Neural cell (in vitro differentiated cells): ENCODE results near the gene COL24A1. TPM values are rescaled to one million over a fixed set of nuclear protein-coding genes. Genes with fewer than 3 reads are reported as not detected.

Experiments
- H2AFZ ChIP-seq: fragments of 200-600, 300-800 bp; sonication (generic), shearing (Covaris generic); 2 replicates; pipeline ENCODE4 v1.6.0; 2014; ENCODE audit warnings: low read depth, mild to moderate bottlenecking, antibody characterized with exemption, low read length, moderate library complexity
- H3F3A ChIP-seq: fragments of 200-600 bp; shearing (Covaris generic); 2 replicates; pipeline ENCODE4 v1.6.1; 2016; ENCODE audit warnings: mild to moderate bottlenecking, moderate library complexity, mixed read lengths, antibody characterized with exemption, low read length; ENCODE audit not compliant: insufficient read depth, poor library complexity, severe bottlenecking
- H3K27ac ChIP-seq: fragments of 200-600, 300-800 bp; sonication (generic), shearing (Covaris generic); 2 replicates; pipeline ENCODE4 v1.5.1; 2014; ENCODE audit warnings: mild to moderate bottlenecking, low read length, moderate library complexity
- H3K27me3 ChIP-seq: fragments of 300-800, 200-600 bp; sonication (generic), shearing (Covaris generic); 2 replicates; pipeline ENCODE4 v1.6.0; 2014; ENCODE audit warnings: mild to moderate bottlenecking, low read depth, low read length, moderate library complexity; ENCODE audit not compliant: insufficient read depth
- H3K36me3 ChIP-seq: fragments of 300-800, 200-600 bp; sonication (generic), shearing (Covaris generic); 2 replicates; pipeline ENCODE4 v1.5.1; 2014; ENCODE audit warnings: mild to moderate bottlenecking, antibody characterized with exemption, low read length, moderate library complexity; ENCODE audit not compliant: insufficient read depth
- H3K4me2 ChIP-seq: fragments of 300-800, 200-600 bp; sonication (generic), shearing (Covaris generic); 2 replicates; pipeline ENCODE4 v1.6.0; 2014; ENCODE audit warnings: mild to moderate bottlenecking, low read length
- H3K4me3 ChIP-seq: fragments of 300-800, 200-600 bp; sonication (generic), shearing (Covaris generic); 2 replicates; pipeline ENCODE4 v1.5.1; 2014; ENCODE audit warnings: mild to moderate bottlenecking, low read length, moderate library complexity
- H3K79me2 ChIP-seq: fragments of 200-600 bp; shearing (Covaris generic); replicated peaks from 2 replicates; pipeline ENCODE4 v1.6.0; 2014; ENCODE audit warnings: mild to moderate bottlenecking, low read length, moderate library complexity; ENCODE audit not compliant: insufficient read depth
- H3K9ac ChIP-seq: fragments of 300-800, 200-600 bp; sonication (generic), shearing (Covaris generic); 2 replicates; pipeline ENCODE4 v1.6.1; 2016; ENCODE audit warnings: mild to moderate bottlenecking, low read length, mixed read lengths
- H3K9me2 ChIP-seq: fragments of 200-600 bp; shearing (Covaris generic); 2 replicates; pipeline ENCODE4 v1.6.1; 2016; ENCODE audit warnings: mild to moderate bottlenecking, low read length, mixed read lengths; ENCODE audit not compliant: insufficient read depth
- H3K9me3 ChIP-seq: fragments of 200-600, 300-800 bp; sonication (generic), shearing (Covaris generic); 2 replicates; pipeline ENCODE4 v1.6.1; 2016; ENCODE audit warnings: mild to moderate bottlenecking, mixed run types, low read length, moderate library complexity, mixed read lengths
- H4K20me1 ChIP-seq: fragments of 200-600 bp; shearing (Covaris generic); 2 replicates; pipeline ENCODE4 v1.6.1; 2016; ENCODE audit warnings: mild to moderate bottlenecking, mixed run types; ENCODE audit not compliant: insufficient read depth
- EP300 ChIP-seq: fragments of 450-650 bp; conservative IDR thresholded peaks from 2 replicates; pipeline ENCODE4 v1.6.1; 2014; ENCODE audit warnings: antibody characterized with exemption, mild to moderate bottlenecking, moderate library complexity; ENCODE audit not compliant: poor library complexity, severe bottlenecking
- EZH2 ChIP-seq: fragments of 200-600, 300-800 bp; shearing (Covaris generic), sonication (generic); IDR thresholded peaks from 2 replicates; pipeline ENCODE4 v1.6.1; 2014; ENCODE audit warnings: antibody characterized with exemption, low read length, borderline replicate concordance, mild to moderate bottlenecking; ENCODE audit not compliant: insufficient read depth, poor library complexity, severe bottlenecking
- MXI1 ChIP-seq: fragments of 450-650 bp; conservative IDR thresholded peaks from 2 replicates; pipeline ENCODE4 v1.6.1; 2014; ENCODE audit warnings: antibody characterized with exemption, mild to moderate bottlenecking; ENCODE audit not compliant: poor library complexity, severe bottlenecking
- POLR2AphosphoS5 ChIP-seq: IDR thresholded peaks from 2 replicates; pipeline ENCODE4 v1.6.1; 2012
- RAD21 ChIP-seq: fragments of 450-650 bp; conservative IDR thresholded peaks from 2 replicates; pipeline ENCODE4 v1.6.1; 2014; ENCODE audit warnings: antibody characterized with exemption, mild to moderate bottlenecking, moderate library complexity
- SMC3 ChIP-seq: fragments of 450-650 bp; conservative IDR thresholded peaks from 2 replicates; pipeline ENCODE4 v1.6.1; 2014; ENCODE audit warnings: antibody characterized with exemption, mild to moderate bottlenecking, moderate library complexity; ENCODE audit not compliant: poor library complexity
- TAF1 ChIP-seq: IDR thresholded peaks from 2 replicates; pipeline ENCODE4 v1.6.1; 2012; ENCODE audit warnings: low read depth
- polyA plus RNA-seq: library from polyadenylated mRNA; depleted of rRNA; stranded (reverse); fragments of >200 nt; gene quantifications from 2 replicates; pipeline ENCODE4 v1.2.3, GENCODE V29; 2014
- TF ChIP-seq, protein P1 (sequence below): fragments of 450-650 bp; IDR thresholded peaks from 2 replicates; pipeline ENCODE4 v1.5.1; 2014; ENCODE audit warnings: antibody characterized with exemption, mild to moderate bottlenecking, moderate library complexity; ENCODE audit not compliant: poor library complexity, severe bottlenecking
- TF ChIP-seq, protein P2 (sequence below): IDR thresholded peaks from 2 replicates; pipeline ENCODE4 v1.6.1; 2012; ENCODE audit warnings: borderline replicate concordance

Gene COL24A1
- polyA plus RNA-seq, 1 donor from 2014 or later: 0.19 TPM

DNA sequence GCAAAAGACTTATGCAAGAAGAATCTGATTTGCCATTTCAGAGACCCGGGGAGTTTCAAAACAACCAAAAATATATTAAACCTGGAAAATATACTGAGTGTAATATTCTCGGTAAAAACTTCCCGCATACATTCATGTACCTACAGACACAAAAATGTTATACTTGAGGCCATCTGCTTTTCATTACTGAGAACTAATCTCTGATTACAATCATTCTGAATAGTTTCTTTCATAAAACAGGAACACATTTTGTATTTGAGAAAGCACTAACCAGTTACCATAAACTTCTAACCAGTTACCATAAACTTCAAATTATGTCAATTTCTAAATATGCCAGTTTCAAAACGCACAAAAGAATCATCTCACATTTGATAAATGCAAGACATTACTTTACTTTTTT, 456.1 kb downstream of the COL24A1 start:
- no peaks in the 10 kb centered on the region for H3K9me3 ChIP-seq
- TF ChIP-seq EP300: no peak
- no peak for TF ChIP-seq MXI1
- TF ChIP-seq, protein P1, sequence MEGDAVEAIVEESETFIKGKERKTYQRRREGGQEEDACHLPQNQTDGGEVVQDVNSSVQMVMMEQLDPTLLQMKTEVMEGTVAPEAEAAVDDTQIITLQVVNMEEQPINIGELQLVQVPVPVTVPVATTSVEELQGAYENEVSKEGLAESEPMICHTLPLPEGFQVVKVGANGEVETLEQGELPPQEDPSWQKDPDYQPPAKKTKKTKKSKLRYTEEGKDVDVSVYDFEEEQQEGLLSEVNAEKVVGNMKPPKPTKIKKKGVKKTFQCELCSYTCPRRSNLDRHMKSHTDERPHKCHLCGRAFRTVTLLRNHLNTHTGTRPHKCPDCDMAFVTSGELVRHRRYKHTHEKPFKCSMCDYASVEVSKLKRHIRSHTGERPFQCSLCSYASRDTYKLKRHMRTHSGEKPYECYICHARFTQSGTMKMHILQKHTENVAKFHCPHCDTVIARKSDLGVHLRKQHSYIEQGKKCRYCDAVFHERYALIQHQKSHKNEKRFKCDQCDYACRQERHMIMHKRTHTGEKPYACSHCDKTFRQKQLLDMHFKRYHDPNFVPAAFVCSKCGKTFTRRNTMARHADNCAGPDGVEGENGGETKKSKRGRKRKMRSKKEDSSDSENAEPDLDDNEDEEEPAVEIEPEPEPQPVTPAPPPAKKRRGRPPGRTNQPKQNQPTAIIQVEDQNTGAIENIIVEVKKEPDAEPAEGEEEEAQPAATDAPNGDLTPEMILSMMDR: no peak
- TF ChIP-seq SMC3: no peak
- TF ChIP-seq EZH2: no peak
- TF ChIP-seq POLR2AphosphoS5: no peak
- TF ChIP-seq, protein P2, sequence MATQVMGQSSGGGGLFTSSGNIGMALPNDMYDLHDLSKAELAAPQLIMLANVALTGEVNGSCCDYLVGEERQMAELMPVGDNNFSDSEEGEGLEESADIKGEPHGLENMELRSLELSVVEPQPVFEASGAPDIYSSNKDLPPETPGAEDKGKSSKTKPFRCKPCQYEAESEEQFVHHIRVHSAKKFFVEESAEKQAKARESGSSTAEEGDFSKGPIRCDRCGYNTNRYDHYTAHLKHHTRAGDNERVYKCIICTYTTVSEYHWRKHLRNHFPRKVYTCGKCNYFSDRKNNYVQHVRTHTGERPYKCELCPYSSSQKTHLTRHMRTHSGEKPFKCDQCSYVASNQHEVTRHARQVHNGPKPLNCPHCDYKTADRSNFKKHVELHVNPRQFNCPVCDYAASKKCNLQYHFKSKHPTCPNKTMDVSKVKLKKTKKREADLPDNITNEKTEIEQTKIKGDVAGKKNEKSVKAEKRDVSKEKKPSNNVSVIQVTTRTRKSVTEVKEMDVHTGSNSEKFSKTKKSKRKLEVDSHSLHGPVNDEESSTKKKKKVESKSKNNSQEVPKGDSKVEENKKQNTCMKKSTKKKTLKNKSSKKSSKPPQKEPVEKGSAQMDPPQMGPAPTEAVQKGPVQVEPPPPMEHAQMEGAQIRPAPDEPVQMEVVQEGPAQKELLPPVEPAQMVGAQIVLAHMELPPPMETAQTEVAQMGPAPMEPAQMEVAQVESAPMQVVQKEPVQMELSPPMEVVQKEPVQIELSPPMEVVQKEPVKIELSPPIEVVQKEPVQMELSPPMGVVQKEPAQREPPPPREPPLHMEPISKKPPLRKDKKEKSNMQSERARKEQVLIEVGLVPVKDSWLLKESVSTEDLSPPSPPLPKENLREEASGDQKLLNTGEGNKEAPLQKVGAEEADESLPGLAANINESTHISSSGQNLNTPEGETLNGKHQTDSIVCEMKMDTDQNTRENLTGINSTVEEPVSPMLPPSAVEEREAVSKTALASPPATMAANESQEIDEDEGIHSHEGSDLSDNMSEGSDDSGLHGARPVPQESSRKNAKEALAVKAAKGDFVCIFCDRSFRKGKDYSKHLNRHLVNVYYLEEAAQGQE: no peak
- TF ChIP-seq RAD21: no peak
- no peak for TF ChIP-seq TAF1
- no peaks in the 10 kb centered on the region for H4K20me1 ChIP-seq
- H2AFZ ChIP-seq: no peak overlapping the region
- no peak overlapping the region for H3K4me2 ChIP-seq
- no peak overlapping the region for H3K4me3 ChIP-seq
- no peak overlapping the region for H3K9ac ChIP-seq
- H3K36me3 ChIP-seq: peaks cover 5% of the 10 kb centered on the region
- no peaks in the 10 kb centered on the region for H3K9me2 ChIP-seq
- H3F3A ChIP-seq: no peaks in the 10 kb centered on the region
- H3K27me3 ChIP-seq: no peaks in the 10 kb centered on the region
- no peak overlapping the region for H3K27ac ChIP-seq
- peaks cover 20% of the 10 kb centered on the region for H3K79me2 ChIP-seq

DNA sequence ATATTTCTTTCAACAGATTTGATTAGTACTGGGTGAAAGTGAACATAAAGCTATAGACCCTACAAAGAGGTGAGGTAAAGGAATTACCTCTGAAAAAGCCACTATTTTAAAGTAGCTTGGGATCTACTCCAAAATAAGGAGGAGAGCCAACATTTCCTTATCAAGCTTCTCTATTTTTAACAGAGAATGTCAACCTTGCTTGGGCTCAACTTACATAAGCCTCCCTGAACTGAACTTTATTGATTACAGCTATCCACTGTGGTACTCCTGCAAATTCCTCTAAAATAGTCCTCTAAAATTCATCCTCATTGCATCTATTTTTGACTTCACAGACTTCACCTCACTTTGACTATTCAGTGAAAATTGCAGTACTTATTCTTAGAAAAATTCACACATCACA, 458.7 kb downstream of the COL24A1 start:
- Histone ChIP-seq H3F3A (no peaks in the 10 kb centered on the region), H3K27me3 (no peaks in the 10 kb centered on the region), H4K20me1 (no peaks in the 10 kb centered on the region), H3K4me3 (no peak overlapping the region), H3K9me3 (no peaks in the 10 kb centered on the region), H3K4me2 (no peak overlapping the region), H3K36me3 (peaks cover 5% of the 10 kb centered on the region), H3K9me2 (no peaks in the 10 kb centered on the region), H3K79me2 (no peaks in the 10 kb centered on the region), H3K9ac (no peak overlapping the region), H3K27ac (no peak overlapping the region), H2AFZ (no peak overlapping the region)
- TF ChIP-seq, protein P2: no peak
- TF ChIP-seq SMC3: no peak
- no peak for TF ChIP-seq POLR2AphosphoS5
- TF ChIP-seq, protein P1: no peak
- no peak for TF ChIP-seq EZH2
- TF ChIP-seq MXI1: no peak
- no peak for TF ChIP-seq TAF1
- no peak for TF ChIP-seq EP300
- TF ChIP-seq RAD21: no peak
